PC-9 (cell line): Measurements from ENCODE around the gene DHODH. TPM values are rescaled to one million over a fixed set of nuclear protein-coding genes. Genes with fewer than 3 reads are reported as not detected.

ENCODE experiments used
- BruUV-seq: library from RNA; stranded (reverse); fragments of 400-500 nt; replicated peaks from 2 replicates; lab custom pipeline; 2021; lab: Mats Ljungman, UMichigan
- CTCF ChIA-PET: fragments of 300-600 bp; sonication (Branson Sonifier 250); formaldehyde crosslinking; loops from one replicate; lab custom pipeline; 2022; ENCODE audit warnings: antibody characterized with exemption; lab: Charles Lee
- POLR2A ChIA-PET: fragments of 300-600 bp; sonication (Branson Sonifier 250); formaldehyde crosslinking; loops from one replicate; lab custom pipeline; 2022; ENCODE audit warnings: antibody characterized with exemption; ENCODE audit not compliant: unreplicated experiment; lab: Charles Lee
- DNase-seq, 2 experiments: peaks; one replicate each; pipeline versions ENCODE4 v3.0.0 to v3.0.0-alpha.2; 2015 to 2022; ENCODE audit warnings: mixed read lengths in 1 of 2
- H2AFZ ChIP-seq: fragments of 200-600 bp; sonication (generic); 2 replicates; pipeline ENCODE4 v1.8.1; 2017; ENCODE audit warnings: antibody characterized with exemption
- H3F3A ChIP-seq: fragments of 200-600 bp; sonication (generic); 2 replicates; pipeline ENCODE4 v1.8.1; 2017; ENCODE audit warnings: antibody characterized with exemption, mild to moderate bottlenecking, low read depth; ENCODE audit not compliant: insufficient read depth
- H3K27ac ChIP-seq: fragments of 200-600 bp; sonication (generic); 2 replicates; pipeline ENCODE4 v1.6.1; 2016; ENCODE audit warnings: mixed run types
- H3K27me3 ChIP-seq: fragments of 200-600 bp; sonication (generic); 2 replicates; pipeline ENCODE4 v1.6.1; 2016; ENCODE audit warnings: low read depth, mixed run types; ENCODE audit not compliant: insufficient read depth
- H3K36me3 ChIP-seq: fragments of 200-600 bp; sonication (generic); 2 replicates; pipeline ENCODE4 v1.6.1; 2016; ENCODE audit warnings: low read depth, mixed run types
- H3K4me1 ChIP-seq: fragments of 200-600 bp; sonication (generic); replicated peaks from 2 replicates; pipeline ENCODE4 v1.6.1; 2016; ENCODE audit warnings: mixed run types; ENCODE audit not compliant: insufficient read depth
- H3K4me2 ChIP-seq: fragments of 200-600 bp; sonication (generic); 2 replicates; pipeline ENCODE4 v1.6.1; 2017; ENCODE audit warnings: mixed run types
- H3K4me3 ChIP-seq: fragments of 200-600 bp; sonication (generic); 2 replicates; pipeline ENCODE4 v1.6.1; 2016; ENCODE audit warnings: mixed run types
- H3K79me2 ChIP-seq: fragments of 200-600 bp; sonication (generic); 2 replicates; pipeline ENCODE4 v1.6.1; 2017; ENCODE audit warnings: low read depth, mixed run types
- H3K9me2 ChIP-seq: fragments of 200-600 bp; sonication (generic); 2 replicates; pipeline ENCODE4 v1.8.1; 2017; ENCODE audit warnings: mild to moderate bottlenecking; ENCODE audit not compliant: insufficient read depth
- H3K9me3 ChIP-seq: fragments of 200-600 bp; sonication (generic); 2 replicates; pipeline ENCODE4 v1.8.1; 2016; ENCODE audit warnings: low read depth; ENCODE audit not compliant: insufficient read depth
- H4K20me1 ChIP-seq: fragments of 200-600 bp; sonication (generic); 2 replicates; pipeline ENCODE4 v1.8.1; 2017; ENCODE audit not compliant: insufficient read depth
- EZH2 ChIP-seq: fragments of 200-600 bp; sonication (generic); IDR thresholded peaks from 2 replicates; pipeline ENCODE4 v1.8.0; 2017; ENCODE audit warnings: antibody characterized with exemption, low read depth
- intact Hi-C: fragments of 100-400 bp; cut with micrococcal nuclease; formaldehyde crosslinking; loops from one replicate; pipeline ENCODE4 v1.10.0; 2022; ENCODE audit not compliant: unreplicated experiment
- total RNA-seq: library from RNA; stranded (reverse); gene quantifications from 2 replicates; pipeline ENCODE4 v1.2.3, GENCODE V29; 2021
- TF ChIP-seq, protein P1 (sequence below): fragments of 200-600 bp; sonication (generic); conservative IDR thresholded peaks from 2 replicates; pipeline ENCODE4 v1.6.1; 2017; ENCODE audit warnings: mixed run types, antibody characterized with exemption, mild to moderate bottlenecking, moderate library complexity

DHODH gene
- total RNA-seq, 1 experiment from 2014 or later, result 10.6 TPM

DNA sequence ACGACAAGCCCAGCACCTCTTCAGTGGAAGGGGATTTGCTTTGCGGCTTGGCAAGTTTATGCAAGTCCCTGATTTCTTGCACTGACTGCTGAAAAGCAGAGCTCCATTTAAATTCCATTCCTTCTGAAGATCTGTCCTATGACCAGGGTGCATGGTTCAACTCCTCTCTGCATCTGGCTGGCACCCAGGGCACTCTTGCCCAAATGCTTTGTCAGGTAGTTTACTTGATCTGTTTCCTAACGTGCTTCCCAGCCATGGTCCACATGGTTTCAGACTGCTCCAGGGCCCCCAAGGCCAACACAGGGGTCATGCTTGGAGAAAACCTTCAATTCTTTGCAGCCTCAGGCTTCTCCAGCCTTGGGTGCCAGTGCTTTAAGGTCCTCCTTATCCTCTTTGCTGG, 34.5 kb downstream of the DHODH start:
- Histone ChIP-seq H3K9me3 (no peaks in the 10 kb centered on the region), H3K79me2 (no peaks in the 10 kb centered on the region), H2AFZ (no peak overlapping the region), H4K20me1 (no peaks in the 10 kb centered on the region), H3K9me2 (no peaks in the 10 kb centered on the region), H3K27ac (no peak overlapping the region), H3F3A (no peaks in the 10 kb centered on the region), H3K27me3 (0 out of 2 replicates have a peak, but pooled peaks cover 2% of the 10 kb centered on the region), H3K4me1 (no peaks in the 10 kb centered on the region), H3K4me2 (no peak overlapping the region), H3K36me3 (no peaks in the 10 kb centered on the region), H3K4me3 (no peak overlapping the region)
- POLR2A ChIA-PET, result no interaction called here
- DNase-seq, result no peak
- no TSS peak for BruUV-seq
- TF ChIP-seq, protein P1, sequence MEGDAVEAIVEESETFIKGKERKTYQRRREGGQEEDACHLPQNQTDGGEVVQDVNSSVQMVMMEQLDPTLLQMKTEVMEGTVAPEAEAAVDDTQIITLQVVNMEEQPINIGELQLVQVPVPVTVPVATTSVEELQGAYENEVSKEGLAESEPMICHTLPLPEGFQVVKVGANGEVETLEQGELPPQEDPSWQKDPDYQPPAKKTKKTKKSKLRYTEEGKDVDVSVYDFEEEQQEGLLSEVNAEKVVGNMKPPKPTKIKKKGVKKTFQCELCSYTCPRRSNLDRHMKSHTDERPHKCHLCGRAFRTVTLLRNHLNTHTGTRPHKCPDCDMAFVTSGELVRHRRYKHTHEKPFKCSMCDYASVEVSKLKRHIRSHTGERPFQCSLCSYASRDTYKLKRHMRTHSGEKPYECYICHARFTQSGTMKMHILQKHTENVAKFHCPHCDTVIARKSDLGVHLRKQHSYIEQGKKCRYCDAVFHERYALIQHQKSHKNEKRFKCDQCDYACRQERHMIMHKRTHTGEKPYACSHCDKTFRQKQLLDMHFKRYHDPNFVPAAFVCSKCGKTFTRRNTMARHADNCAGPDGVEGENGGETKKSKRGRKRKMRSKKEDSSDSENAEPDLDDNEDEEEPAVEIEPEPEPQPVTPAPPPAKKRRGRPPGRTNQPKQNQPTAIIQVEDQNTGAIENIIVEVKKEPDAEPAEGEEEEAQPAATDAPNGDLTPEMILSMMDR, result no peak
- TF ChIP-seq EZH2, result no peak
- CTCF ChIA-PET, result no interaction called here
- intact Hi-C loops, result no loop called here

- no TSS peak for BruUV-seq
- Histone ChIP-seq H3K4me1 (no peaks in the 10 kb centered on the region), H3K4me3 (no peak overlapping the region), H4K20me1 (no peaks in the 10 kb centered on the region), H3K79me2 (no peaks in the 10 kb centered on the region), H3K27ac (no peak overlapping the region), H2AFZ (no peak overlapping the region), H3K4me2 (no peak overlapping the region), H3K9me2 (no peaks in the 10 kb centered on the region), H3K27me3 (0 out of 2 replicates have a peak, but pooled peaks cover 2% of the 10 kb centered on the region), H3F3A (no peaks in the 10 kb centered on the region), H3K9me3 (no peaks in the 10 kb centered on the region; the same call in 1 of the 2 replicates), H3K36me3 (no peaks in the 10 kb centered on the region)
- DNase-seq, result no peak
- ChIA-PET CTCF (no interaction called here), POLR2A (no interaction called here)
- TF ChIP-seq, protein P1, result no peak
- no peak for TF ChIP-seq EZH2
- intact Hi-C loops, result no loop called here
These were observed 35.0 kb downstream of the DHODH start for GRCh38 chr16:72043539-72043938.

- Histone ChIP-seq H4K20me1 (no peaks in the 10 kb centered on the region), H3K36me3 (no peaks in the 10 kb centered on the region), H3K9me2 (no peaks in the 10 kb centered on the region), H3F3A (no peaks in the 10 kb centered on the region), H3K4me1 (no peaks in the 10 kb centered on the region), H3K27ac (no peak overlapping the region), H2AFZ (no peak overlapping the region), H3K9me3 (peaks cover 4% of the 10 kb centered on the region; the same call in 1 of the 2 replicates), H3K4me2 (no peak overlapping the region), H3K27me3 (0 out of 2 replicates have a peak, but pooled peaks cover 2% of the 10 kb centered on the region), H3K79me2 (no peaks in the 10 kb centered on the region), H3K4me3 (no peak overlapping the region)
- CTCF ChIA-PET, result no interaction called here
- POLR2A ChIA-PET, result no interaction called here
- no peak for DNase-seq
- TF ChIP-seq EZH2, result no peak
- TF ChIP-seq, protein P1, result no peak
- BruUV-seq, result no TSS peak
- intact Hi-C loops, result no loop called here
These were observed 35.8 kb downstream of the DHODH start for GRCh38 chr16:72044296-72044695.
